ENCODE results near the gene TMEM131. TPM values are rescaled to one million over a fixed set of nuclear protein-coding genes. Genes with fewer than 3 reads are reported as not detected.

The TMEM131 gene
- total RNA-seq, 4 donors from 2014 or later, result 32.8 to 54.8 (median 41.2) TPM

GRCh38 chr2:97983134-97983533 is 12.6 kb downstream of the TMEM131 start:
- intact Hi-C loops (cut with DNase I; ENCODE audit: low total_unique reads), result no loop called here
- no peak overlapping the region for H3K4me3 ChIP-seq (ENCODE audit: low read depth, poor library complexity, severe bottlenecking)
- WGBS, 2 donors, result 68 to 80% methylated on average over 6 of the region's 6 CpGs
- no peak for DNase-seq (ENCODE audit: low spot score in 2 of 2)
- TF ChIP-seq CTCF (IDR thresholded peaks at IDR 0.05) (no peak), POLR2A (IDR thresholded peaks at IDR 0.05) (no peak)

GRCh38 chr2:97982621-97983020 is 13.1 kb downstream of the TMEM131 start:
- no peak for DNase-seq (ENCODE audit: low spot score in 2 of 2)
- intact Hi-C loops (cut with DNase I; ENCODE audit: low total_unique reads), result no loop called here
- TF ChIP-seq CTCF (IDR thresholded peaks at IDR 0.05) (no peak), POLR2A (IDR thresholded peaks at IDR 0.05) (no peak)
- H3K4me3 ChIP-seq (ENCODE audit: low read depth, poor library complexity, severe bottlenecking), result no peak overlapping the region

- 85 to 96% methylated on average over 5 of the region's 5 CpGs for WGBS, 2 donors
- intact Hi-C loops (cut with DNase I; ENCODE audit: low total_unique reads), result no loop called here
- TF ChIP-seq CTCF (IDR thresholded peaks at IDR 0.05) (no peak), POLR2A (IDR thresholded peaks at IDR 0.05) (no peak)
- DNase-seq (ENCODE audit: low spot score in 2 of 2), result no peak
- no peak overlapping the region for H3K4me3 ChIP-seq (ENCODE audit: low read depth, poor library complexity, severe bottlenecking)
Measured at GRCh38 chr2:97981961-97982360, 13.8 kb downstream of the TMEM131 start.

- intact Hi-C loops (cut with DNase I; ENCODE audit: low total_unique reads), result no loop called here
- WGBS, 2 donors, result 48 to 57% methylated on average over 2 of the region's 2 CpGs
Measured at GRCh38 chr2:97979904-97980303, 15.8 kb downstream of the TMEM131 start.

GRCh38 chr2:97974471-97974870 is 21.3 kb downstream of the TMEM131 start:
- WGBS, 2 donors, result 91 to 97% methylated on average over 1 of the region's 1 CpG
- TF ChIP-seq POLR2A (IDR thresholded peaks at IDR 0.05) (no peak), CTCF (IDR thresholded peaks at IDR 0.05) (no peak)
- intact Hi-C loops (cut with DNase I; ENCODE audit: low total_unique reads), result no loop called here
- no peak for DNase-seq (ENCODE audit: low spot score in 2 of 2)
- H3K4me3 ChIP-seq (ENCODE audit: low read depth, poor library complexity, severe bottlenecking), result no peak overlapping the region

More at GRCh38 chr2:97979904-97980303, 15.8 kb downstream of the TMEM131 start:
- TF ChIP-seq POLR2A (IDR thresholded peaks at IDR 0.05) (no peak), CTCF (IDR thresholded peaks at IDR 0.05) (no peak)
- DNase-seq (ENCODE audit: low spot score in 2 of 2), result no peak
- H3K4me3 ChIP-seq (ENCODE audit: low read depth, poor library complexity, severe bottlenecking), result no peak overlapping the region

- no peak for TF ChIP-seq POLR2A (IDR thresholded peaks at IDR 0.05)
- no peak for TF ChIP-seq CTCF (IDR thresholded peaks at IDR 0.05)
- DNase-seq (ENCODE audit: low spot score in 2 of 2), result no peak
- intact Hi-C loops (cut with DNase I; ENCODE audit: low total_unique reads), result no loop called here
- 90 to 91% methylated on average over 5 of the region's 5 CpGs for WGBS, 2 donors
- no peak overlapping the region for H3K4me3 ChIP-seq (ENCODE audit: low read depth, poor library complexity, severe bottlenecking)
Measured at GRCh38 chr2:97970293-97971060, 25.3 kb downstream of the TMEM131 start.

All from lower leg skin (tissue), 4 donors.